CD4-positive, alpha-beta T cell (primary cell): ENCODE data around the gene ITGA6. TPM values are rescaled to one million over a fixed set of nuclear protein-coding genes. Genes with fewer than 3 reads are reported as not detected.
"Not testable (repeated sequence)": the region's sequence is repeated elsewhere in the genome, so short reads cannot be mapped to it uniquely, and the experiment has no call there.

ENCODE experiments used
- ATAC-seq: fragments of 200-7000 bp; cut with Tn5 transposase; one replicate; pipeline ENCODE4 v1.10.0; 2022; ENCODE audit warnings: mild to moderate bottlenecking; ENCODE audit not compliant: poor library complexity
- CTCF ChIA-PET: fragments of 350-600 bp; sonication (Branson Sonifier 250); formaldehyde crosslinking; loops from one replicate; lab custom pipeline; 2021; ENCODE audit warnings: antibody characterized with exemption, inconsistent platforms; lab: Charles Lee
- POLR2A ChIA-PET: fragments of 350-600 bp; sonication (Branson Sonifier 250); formaldehyde crosslinking; loops from one replicate; lab custom pipeline; 2021; ENCODE audit warnings: antibody characterized with exemption, inconsistent platforms; lab: Charles Lee
- DNase-seq, 14 experiments: peaks; one replicate each; pipeline ENCODE4 v3.0.0-alpha.2; 2013 to 2020; ENCODE audit warnings: mixed read lengths in 2 of 14
- H3K27ac ChIP-seq, 2 donors: one replicate each; pipeline versions ENCODE4 v1.5.1 to v1.7.0; 2013; ENCODE audit warnings: low read length in 2 of 2, low read depth in 1 of 2, mild to moderate bottlenecking in 1 of 2
- H3K27me3 ChIP-seq, 2 experiments: 1 replicate in 1 of 2; 2 replicates in 1 of 2; pipeline versions ENCODE4 v1.6.1 to v1.7.0; 2013; ENCODE audit warnings: low read length in 2 of 2, control low read depth in 1 of 2, mild to moderate bottlenecking in 1 of 2, moderate library complexity in 1 of 2; ENCODE audit not compliant: insufficient read depth in 2 of 2, control insufficient read depth in 1 of 2
- H3K36me3 ChIP-seq: one replicate; pipeline ENCODE4 v1.6.1; 2013; ENCODE audit warnings: low read length, control low read depth; ENCODE audit not compliant: insufficient read depth
- H3K4me1 ChIP-seq: one replicate; pipeline ENCODE4 v1.6.1; 2013; ENCODE audit warnings: low read length, control low read depth; ENCODE audit not compliant: insufficient read depth
- H3K4me3 ChIP-seq: one replicate; pipeline ENCODE4 v1.5.1; 2013; ENCODE audit warnings: mild to moderate bottlenecking, low read length, moderate library complexity
- H3K9me3 ChIP-seq, 2 experiments: 1 replicate in 1 of 2; 2 replicates in 1 of 2; pipeline versions ENCODE4 v1.6.1 to v1.7.0; 2013; ENCODE audit warnings: low read length in 2 of 2, mild to moderate bottlenecking in 2 of 2, control low read depth in 1 of 2, moderate library complexity in 1 of 2; ENCODE audit not compliant: control insufficient read depth in 1 of 2, insufficient read depth in 1 of 2
- H3K27ac Mint-ChIP-seq: one replicate; pipeline ENCODE4 v1.8.0; 2020; ENCODE audit warnings: mixed read lengths
- H3K27me3 Mint-ChIP-seq: one replicate; pipeline ENCODE4 v1.8.0; 2021; ENCODE audit warnings: mixed read lengths
- H3K36me3 Mint-ChIP-seq: one replicate; pipeline ENCODE4 v1.8.0; 2021; ENCODE audit warnings: low read depth, mixed read lengths
- H3K4me1 Mint-ChIP-seq: one replicate; pipeline ENCODE4 v1.8.0; 2021; ENCODE audit warnings: low read depth, mixed read lengths
- H3K4me3 Mint-ChIP-seq: one replicate; pipeline ENCODE4 v1.8.0; 2020; ENCODE audit warnings: mild to moderate bottlenecking, mixed read lengths
- H3K9me3 Mint-ChIP-seq: one replicate; pipeline ENCODE4 v1.8.0; 2020; ENCODE audit warnings: mixed read lengths
- CTCF ChIP-seq: fragments of 200-600 bp; IDR thresholded peaks from one replicate; pipeline ENCODE4 v1.8.0; 2022; ENCODE audit warnings: antibody characterized with exemption, mild to moderate bottlenecking
- intact Hi-C, 2 experiments: fragments of 100-400 bp; cut with DNase I in 1 of 2; cut with micrococcal nuclease in 1 of 2; formaldehyde crosslinking; loops; one replicate each; pipeline versions ENCODE4 v1.15.1 to v1.9.0; 2023 to 2025; cut with DNase I, micrococcal nuclease
- total RNA-seq, 174 experiments: library from RNA in 2 of 174; stranded (reverse) in 2 of 174; gene quantifications; one replicate each; pipeline ENCODE4 v1.2.3 and lab custom pipeline; 2021 to 2026

The ITGA6 gene
- total RNA-seq, 2 experiments from 2014 or later, result 53.5 to 58.0 TPM

GRCh38 chr2:172533687-172534086 is 106.3 kb downstream of the ITGA6 start:
- Mint-ChIP-seq H3K4me1 (no peaks in the 10 kb centered on the region), H3K36me3 (peaks cover 62% of the 10 kb centered on the region), H3K4me3 (no peak overlapping the region), H3K27me3 (no peaks in the 10 kb centered on the region), H3K9me3 (peaks cover 12% of the 10 kb centered on the region), H3K27ac (no peak overlapping the region)
- POLR2A ChIA-PET, result no interaction called here
- CTCF ChIA-PET, result interaction anchor here (1.0 kb wide), 1 partner anchor 17 kb away, joined by 3 read pairs; no protein-coding TSS in a partner anchor
- Histone ChIP-seq H3K9me3 (peaks cover 9 to 18% of the 10 kb centered on the region in 2 experiments), H3K36me3 (no peaks in the 10 kb centered on the region), H3K4me3 (no peak overlapping the region), H3K27me3 (no peaks in the 10 kb centered on the region), H3K27ac (no peak overlapping the region), H3K4me1 (no peaks in the 10 kb centered on the region)
- no peak for TF ChIP-seq CTCF
- DNase-seq (no peak), ATAC-seq (no peak)
- intact Hi-C loops, result no loop called here

- DNase-seq (no peak), ATAC-seq (no peak)
- ChIA-PET CTCF (no interaction called here), POLR2A (no interaction called here)
- peaks cover 51% of the 10 kb centered on the region for H3K36me3 Mint-ChIP-seq
- no peaks in the 10 kb centered on the region for H3K27me3 ChIP-seq
- no peaks in the 10 kb centered on the region for H3K4me1 ChIP-seq
- no peak for TF ChIP-seq CTCF
- no peak overlapping the region for H3K4me3 Mint-ChIP-seq
- intact Hi-C loops, result no loop called here
- H3K4me1 Mint-ChIP-seq, result no peaks in the 10 kb centered on the region
- H3K36me3 ChIP-seq, result no peaks in the 10 kb centered on the region
- H3K4me3 ChIP-seq, result no peak overlapping the region
- peaks cover 12% of the 10 kb centered on the region for H3K9me3 Mint-ChIP-seq
- no peak overlapping the region for H3K27ac ChIP-seq
- H3K27me3 Mint-ChIP-seq, result no peaks in the 10 kb centered on the region
- peaks cover 9 to 18% of the 10 kb centered on the region in 2 experiments for H3K9me3 ChIP-seq
- no peak overlapping the region for H3K27ac Mint-ChIP-seq
Observed at GRCh38 chr2:172535119-172535518, 107.7 kb downstream of the ITGA6 start.

GRCh38 chr2:172537851-172538250 is 110.5 kb downstream of the ITGA6 start:
- H3K9me3 Mint-ChIP-seq, H3K27ac ChIP-seq, H3K27ac Mint-ChIP-seq, DNase-seq, CTCF ChIA-PET, H3K36me3 ChIP-seq, POLR2A ChIA-PET, intact Hi-C loops, H3K4me3 Mint-ChIP-seq, H3K4me3 ChIP-seq, H3K4me1 Mint-ChIP-seq, H3K27me3 Mint-ChIP-seq, H3K4me1 ChIP-seq, ATAC-seq, H3K27me3 ChIP-seq: not testable (repeated sequence)
- peaks cover 48% of the 10 kb centered on the region for H3K36me3 Mint-ChIP-seq
- peaks cover 9 to 18% of the 10 kb centered on the region in 2 experiments for H3K9me3 ChIP-seq

- Histone ChIP-seq H3K36me3 (peaks cover 3% of the 10 kb centered on the region), H3K9me3 (peaks cover 4 to 14% of the 10 kb centered on the region in 2 experiments), H3K27me3 (no peaks in the 10 kb centered on the region), H3K27ac (no peak overlapping the region), H3K4me1 (no peaks in the 10 kb centered on the region), H3K4me3 (no peak overlapping the region)
- H3K36me3 Mint-ChIP-seq, result peaks cover 51% of the 10 kb centered on the region
- ChIA-PET POLR2A (interaction anchor here (0.7 kb wide), 1 partner anchor 32 kb away, joined by 3 read pairs; no protein-coding TSS in a partner anchor), CTCF (no interaction called here)
- no peak overlapping the region for H3K4me3 Mint-ChIP-seq
- no peak for TF ChIP-seq CTCF
- no peaks in the 10 kb centered on the region for H3K4me1 Mint-ChIP-seq
- H3K27me3 Mint-ChIP-seq, result no peaks in the 10 kb centered on the region
- DNase-seq (no peak), ATAC-seq (no peak)
- intact Hi-C loops, result no loop called here
- H3K9me3 Mint-ChIP-seq, result peaks cover 7% of the 10 kb centered on the region
- H3K27ac Mint-ChIP-seq, result no peak overlapping the region
Observed at GRCh38 chr2:172539767-172540166, 112.4 kb downstream of the ITGA6 start.
